DOHH2 (cell line): Measurements from ENCODE around the gene KCNE1.

Experiments used
- H3F3A ChIP-seq: fragments of 200-600 bp; sonication (generic), shearing (Covaris generic); 2 replicates; pipeline ENCODE4 v1.6.0; 2016; ENCODE audit warnings: antibody characterized with exemption, mild to moderate bottlenecking; ENCODE audit not compliant: control insufficient read depth, insufficient read depth
- H3K27ac ChIP-seq: fragments of 200-600 bp; sonication (generic); 2 replicates; pipeline ENCODE4 v1.5.1; 2014; ENCODE audit warnings: low read depth, mild to moderate bottlenecking, low read length, moderate library complexity
- H3K27me3 ChIP-seq: fragments of 200-600 bp; sonication (generic); 2 replicates; pipeline ENCODE4 v1.6.1; 2014; ENCODE audit warnings: mild to moderate bottlenecking, low read length, mixed read lengths; ENCODE audit not compliant: control insufficient read depth
- H3K36me3 ChIP-seq: fragments of 200-600 bp; sonication (generic); 2 replicates; pipeline ENCODE4 v1.6.1; 2014; ENCODE audit warnings: mild to moderate bottlenecking, low read length, moderate library complexity, mixed read lengths; ENCODE audit not compliant: control insufficient read depth
- H3K4me1 ChIP-seq: fragments of 200-600 bp; sonication (generic); 2 replicates; pipeline ENCODE4 v1.6.1; 2014; ENCODE audit warnings: mild to moderate bottlenecking, low read length, mixed read lengths; ENCODE audit not compliant: control insufficient read depth
- H3K4me2 ChIP-seq: fragments of 200-600 bp; sonication (generic); 2 replicates; pipeline ENCODE4 v1.6.0; 2014; ENCODE audit warnings: mild to moderate bottlenecking, low read length, moderate library complexity
- H3K4me3 ChIP-seq: fragments of 200-600 bp; sonication (generic); 2 replicates; pipeline ENCODE4 v1.5.1; 2014; ENCODE audit warnings: mild to moderate bottlenecking, low read length, mixed read lengths
- H3K79me2 ChIP-seq: fragments of 200-600 bp; sonication (generic); 2 replicates; pipeline ENCODE4 v1.6.1; 2014; ENCODE audit warnings: mild to moderate bottlenecking, low read length, mixed read lengths; ENCODE audit not compliant: control insufficient read depth
- H3K9me2 ChIP-seq: fragments of 200-600 bp; sonication (generic); replicated peaks from 2 replicates; pipeline ENCODE4 v1.6.1; 2014; ENCODE audit warnings: mild to moderate bottlenecking, low read length, mixed read lengths; ENCODE audit not compliant: control insufficient read depth
- H3K9me3 ChIP-seq: fragments of 200-600 bp; sonication (generic); 2 replicates; pipeline ENCODE4 v1.6.1; 2014; ENCODE audit warnings: antibody characterized with exemption, low read length, mixed read lengths; ENCODE audit not compliant: control insufficient read depth, insufficient read depth
- H4K20me1 ChIP-seq: fragments of 200-600 bp; sonication (generic); 2 replicates; pipeline ENCODE4 v1.6.0; 2014; ENCODE audit warnings: low read depth, mild to moderate bottlenecking, antibody characterized with exemption, low read length, moderate library complexity; ENCODE audit not compliant: control insufficient read depth, insufficient read depth
- CTCF ChIP-seq: fragments of 200-600 bp; sonication (generic); IDR thresholded peaks from one replicate; pipeline ENCODE4 v1.5.1; 2014; ENCODE audit warnings: antibody characterized with exemption, mild to moderate bottlenecking, low read depth, low read length; ENCODE audit not compliant: poor library complexity, severe bottlenecking
- EZH2phosphoT487 ChIP-seq: fragments of 200-600 bp; sonication (generic); IDR thresholded peaks from 2 replicates; pipeline ENCODE4 v1.6.1; 2017; ENCODE audit warnings: borderline replicate concordance, mild to moderate bottlenecking, antibody characterized with exemption, low read length, moderate library complexity, mixed read lengths

KCNE1 gene

DNA sequence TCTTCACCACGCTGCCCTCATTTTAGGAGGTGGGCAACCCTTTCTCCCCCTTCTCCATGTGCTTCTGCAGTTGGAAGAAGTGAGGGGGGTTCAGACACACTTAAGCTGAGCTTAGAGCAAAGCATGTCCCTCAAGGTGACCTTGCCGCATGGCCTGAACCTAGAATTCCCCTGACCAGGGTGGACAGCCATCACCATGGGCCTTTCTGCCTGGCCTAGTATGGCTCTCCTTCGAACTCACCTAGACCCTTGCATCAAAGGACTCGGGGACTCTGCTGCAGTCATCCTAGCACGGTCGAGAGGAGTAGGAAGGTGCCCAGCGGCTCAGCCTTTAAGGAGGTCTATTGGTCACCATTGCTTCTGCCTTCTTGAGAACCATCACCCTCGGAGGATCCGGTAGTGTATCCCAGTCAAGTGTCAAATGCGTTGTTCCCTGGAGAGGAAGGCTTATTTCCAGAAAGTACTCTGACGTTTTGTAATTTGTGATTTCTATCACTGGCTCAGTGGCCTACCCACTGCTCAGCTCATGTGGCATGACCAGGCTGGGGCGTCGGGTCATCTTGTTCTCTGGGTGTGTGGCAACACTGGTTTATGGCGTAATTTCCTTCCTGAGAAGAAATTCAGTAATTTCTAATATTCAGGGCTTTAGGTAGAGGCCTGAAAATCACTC, at the start of gene KCNE1:
Gene KCNE1 (minus strand): TSS at position 424 of the 669 bp plus-strand sequence. CDS start 62,576 bp downstream, outside the sequence.
- Histone ChIP-seq H3K4me1 (no peaks in the 10 kb centered on the region), H3K36me3 (no peaks in the 10 kb centered on the region), H3K27me3 (no peaks in the 10 kb centered on the region), H4K20me1 (no peaks in the 10 kb centered on the region; the same call in 1 of the 2 replicates), H3K9me2 (no peaks in the 10 kb centered on the region), H3K4me3 (no peak within 1 kb of the TSS), H3K9me3 (no peaks in the 10 kb centered on the region), H3F3A (no peaks in the 10 kb centered on the region), H3K4me2 (no peak within 1 kb of the TSS), H3K79me2 (no peaks in the 10 kb centered on the region), H3K27ac (no peak within 1 kb of the TSS)
- TF ChIP-seq CTCF (no peak), EZH2phosphoT487 (no peak)

DNA sequence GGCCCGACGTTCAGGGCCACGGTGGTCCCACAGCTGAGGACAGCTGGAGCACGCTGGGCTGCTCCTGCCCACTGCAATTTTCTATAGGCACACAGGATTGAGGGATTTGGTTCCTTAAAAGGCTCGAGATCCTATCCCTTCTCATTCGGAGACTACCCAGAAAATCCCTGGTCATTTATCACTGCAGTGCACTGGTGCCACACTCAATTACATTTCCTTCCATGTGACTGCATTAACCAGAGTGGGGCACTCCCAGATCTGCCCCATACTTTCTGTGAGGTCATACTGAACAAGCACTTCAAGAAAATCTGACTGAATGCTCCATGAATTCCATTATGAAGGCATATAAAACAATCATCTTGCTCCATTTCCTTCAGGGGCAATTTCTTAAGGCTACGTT, 49.8 kb upstream of the KCNE1 start:
- no peaks in the 10 kb centered on the region for H3F3A ChIP-seq
- no peaks in the 10 kb centered on the region for H3K9me3 ChIP-seq
- no peaks in the 10 kb centered on the region for H3K9me2 ChIP-seq
- H3K27ac ChIP-seq = no peak overlapping the region
- no peaks in the 10 kb centered on the region for H4K20me1 ChIP-seq
- H3K36me3 ChIP-seq = no peaks in the 10 kb centered on the region
- no peak overlapping the region for H3K4me3 ChIP-seq
- H3K27me3 ChIP-seq = no peaks in the 10 kb centered on the region
- no peak overlapping the region for H3K4me2 ChIP-seq
- TF ChIP-seq EZH2phosphoT487 (no peak), CTCF (no peak)
- no peaks in the 10 kb centered on the region for H3K79me2 ChIP-seq
- peaks cover 19% of the 10 kb centered on the region for H3K4me1 ChIP-seq

- no peaks in the 10 kb centered on the region for H4K20me1 ChIP-seq
- no peaks in the 10 kb centered on the region for H3K36me3 ChIP-seq
- no peaks in the 10 kb centered on the region for H3K27me3 ChIP-seq
- no peak overlapping the region for H3K4me2 ChIP-seq
- no peaks in the 10 kb centered on the region for H3K9me2 ChIP-seq
- no peak overlapping the region for H3K27ac ChIP-seq
- H3K4me3 ChIP-seq = no peak overlapping the region
- H3K9me3 ChIP-seq = no peaks in the 10 kb centered on the region
- TF ChIP-seq CTCF (no peak), EZH2phosphoT487 (no peak)
- peaks cover 13% of the 10 kb centered on the region for H3K4me1 ChIP-seq
- no peaks in the 10 kb centered on the region for H3K79me2 ChIP-seq
- no peaks in the 10 kb centered on the region for H3F3A ChIP-seq
Measured at GRCh38 chr21:34560609-34561008, 48.6 kb upstream of the KCNE1 start.
